T-helper 1 cell treated with Interleukin-12 subunit alpha and Interleukin-12 subunit beta and Interleukin-4 antibody, amounts not matched to agents 30 μg/mL and 1 μg/mL, for 36 hours (primary cell): ENCODE data around the gene PALB2.

Source experiments
- H3K27ac Mint-ChIP-seq: one replicate; pipeline ENCODE4 v1.8.0; 2021; ENCODE audit warnings: mild to moderate bottlenecking, mixed read lengths
- H3K27me3 Mint-ChIP-seq: one replicate; pipeline ENCODE4 v1.8.0; 2021; ENCODE audit warnings: low read depth, mixed read lengths
- H3K36me3 Mint-ChIP-seq: one replicate; pipeline ENCODE4 v1.8.0; 2021; ENCODE audit warnings: low read depth, mixed read lengths
- H3K4me1 Mint-ChIP-seq: one replicate; pipeline ENCODE4 v1.8.0; 2021; ENCODE audit warnings: low read depth, mixed read lengths
- H3K4me3 Mint-ChIP-seq: one replicate; pipeline ENCODE4 v1.8.0; 2021; ENCODE audit warnings: mild to moderate bottlenecking, moderate library complexity, mixed read lengths
- H3K9me3 Mint-ChIP-seq: one replicate; pipeline ENCODE4 v1.8.0; 2021; ENCODE audit warnings: mixed read lengths

PALB2 gene

DNA sequence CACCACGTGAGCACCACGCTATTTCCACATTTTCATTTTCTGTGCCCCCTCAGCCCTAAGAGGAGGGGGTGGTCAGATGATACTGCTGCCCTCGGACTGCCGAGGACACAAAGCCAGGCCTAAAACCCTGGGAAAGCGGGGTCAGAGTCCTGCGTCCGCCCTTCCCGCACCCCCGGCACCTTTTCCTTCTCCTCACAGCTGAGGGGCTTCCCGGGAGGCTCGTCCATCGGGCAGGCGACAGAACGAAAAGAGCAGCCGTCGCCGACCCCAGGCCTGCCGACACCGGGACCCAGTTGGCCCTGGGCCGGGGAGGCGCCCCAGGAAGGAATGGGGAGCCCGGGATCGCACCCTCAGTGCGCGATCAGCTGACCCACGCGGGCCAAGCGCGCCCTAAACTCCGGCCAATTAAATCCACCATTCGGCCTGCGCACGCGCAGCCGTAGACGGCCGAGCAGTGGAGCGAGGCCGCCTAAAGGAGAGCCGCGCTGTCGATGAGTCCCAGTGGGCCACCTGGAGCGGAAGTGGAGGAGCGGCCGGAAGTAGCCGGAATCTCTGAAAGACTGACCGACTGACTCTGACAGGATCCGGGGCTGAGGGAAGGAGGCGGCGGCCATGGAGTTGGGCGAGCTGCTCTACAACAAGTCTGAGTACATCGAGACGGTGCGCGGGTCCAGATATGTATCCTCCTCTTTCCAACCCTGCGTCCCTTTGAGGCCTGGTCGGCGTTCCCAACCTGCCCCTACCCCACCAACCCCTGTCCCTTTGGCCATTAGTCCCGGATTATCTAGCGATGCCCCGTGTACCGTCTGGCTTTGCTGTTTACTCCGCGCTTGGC is at the start of gene PALB2, which contains the start of gene DCTN5:
Gene PALB2 (minus strand): TSS at position 380 of the 835 bp plus-strand sequence. CDS start 153 bp downstream, at position 227.
Gene DCTN5 (plus strand): TSS at position 536 of the 835 bp plus-strand sequence. CDS start 77 bp downstream, at position 613.
- Mint-ChIP-seq H3K27me3 (no peaks in the 10 kb centered on the region), H3K9me3 (no peaks in the 10 kb centered on the region), H3K4me3 (peak within 1 kb of the TSS; percentile 98), H3K27ac (peak within 1 kb of the TSS; percentile 99), H3K36me3 (peaks cover 22% of the 10 kb centered on the region), H3K4me1 (peaks cover 24% of the 10 kb centered on the region)

DNA sequence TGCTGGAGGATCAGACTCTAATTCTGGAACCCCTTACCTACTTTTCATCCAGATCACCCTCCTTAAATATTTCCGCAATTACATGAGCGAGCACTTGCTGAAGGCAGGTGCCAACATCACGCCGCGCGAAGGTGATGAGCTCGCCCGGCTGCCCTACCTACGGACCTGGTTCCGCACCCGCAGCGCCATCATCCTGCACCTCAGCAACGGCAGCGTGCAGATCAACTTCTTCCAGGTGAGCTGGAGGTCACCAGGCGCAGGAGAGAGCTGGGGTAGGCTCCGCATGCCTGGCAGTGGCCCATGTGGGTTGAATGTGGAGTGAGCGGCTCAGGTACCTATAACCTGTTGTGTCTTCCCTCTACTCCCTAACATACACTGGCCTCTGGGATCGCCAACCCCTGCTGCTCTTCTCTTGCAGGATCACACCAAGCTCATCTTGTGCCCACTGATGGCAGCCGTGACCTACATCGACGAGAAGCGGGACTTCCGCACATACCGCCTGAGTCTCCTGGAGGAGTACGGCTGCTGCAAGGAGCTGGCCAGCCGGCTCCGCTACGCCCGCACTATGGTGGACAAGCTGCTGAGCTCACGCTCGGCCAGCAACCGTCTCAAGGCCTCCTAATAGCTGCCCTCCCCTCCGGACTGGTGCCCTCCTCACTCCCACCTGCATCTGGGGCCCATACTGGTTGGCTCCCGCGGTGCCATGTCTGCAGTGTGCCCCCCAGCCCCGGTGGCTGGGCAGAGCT is 48.5 kb upstream of the PALB2 start:
- no peak overlapping the region for H3K4me3 Mint-ChIP-seq
- H3K4me1 Mint-ChIP-seq = peaks cover 1% of the 10 kb centered on the region
- no peaks in the 10 kb centered on the region for H3K27me3 Mint-ChIP-seq
- peaks cover 37% of the 10 kb centered on the region for H3K36me3 Mint-ChIP-seq
- no peaks in the 10 kb centered on the region for H3K9me3 Mint-ChIP-seq
- no peak overlapping the region for H3K27ac Mint-ChIP-seq

DNA sequence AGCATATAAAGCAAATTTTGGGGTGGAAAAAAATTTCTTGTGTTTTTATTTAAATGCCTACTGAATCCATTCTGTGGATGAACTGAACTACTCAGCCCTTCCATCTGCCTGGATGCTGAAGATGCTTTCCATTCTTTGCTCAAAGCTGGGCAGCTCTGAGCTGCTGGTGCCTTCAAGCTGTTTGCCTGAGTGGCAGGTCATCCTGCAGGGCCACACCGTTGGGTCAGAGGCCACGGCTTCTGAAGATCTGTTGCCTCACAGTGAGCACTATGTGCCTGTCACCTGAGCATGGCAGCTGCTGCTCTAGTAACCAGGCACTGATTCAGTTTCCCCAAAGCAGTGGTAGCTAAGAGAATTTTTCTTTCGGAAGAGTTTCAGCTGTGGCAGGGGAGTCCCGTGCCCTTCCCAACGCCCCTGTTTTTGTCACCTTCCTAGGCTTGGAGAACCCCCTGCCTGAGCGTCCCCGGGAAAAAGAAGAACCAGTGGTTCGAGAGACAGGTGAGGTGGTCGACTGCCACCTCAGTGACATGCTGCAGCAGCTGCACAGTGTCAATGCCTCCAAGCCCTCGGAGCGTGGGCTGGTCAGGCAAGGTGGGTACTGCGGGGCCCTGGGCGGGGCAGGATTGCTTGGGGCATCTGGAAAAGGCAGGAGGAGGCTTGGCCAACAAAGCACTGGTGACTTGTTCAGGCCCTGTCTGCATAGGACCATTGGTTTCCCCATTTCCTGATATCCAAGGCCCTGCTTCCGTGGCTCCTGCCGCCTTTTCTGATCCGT is 46.1 kb upstream of the PALB2 start:
- H3K4me1 Mint-ChIP-seq = peaks cover under 1% of the 10 kb centered on the region
- H3K4me3 Mint-ChIP-seq = no peak overlapping the region
- peaks cover 40% of the 10 kb centered on the region for H3K36me3 Mint-ChIP-seq
- no peaks in the 10 kb centered on the region for H3K9me3 Mint-ChIP-seq
- no peaks in the 10 kb centered on the region for H3K27me3 Mint-ChIP-seq
- H3K27ac Mint-ChIP-seq = no peak overlapping the region

- H3K9me3 Mint-ChIP-seq = no peaks in the 10 kb centered on the region
- H3K27me3 Mint-ChIP-seq = no peaks in the 10 kb centered on the region
- H3K36me3 Mint-ChIP-seq = peaks cover 44% of the 10 kb centered on the region
- H3K4me1 Mint-ChIP-seq = peaks cover 31% of the 10 kb centered on the region
- H3K27ac Mint-ChIP-seq = no peak overlapping the region
- H3K4me3 Mint-ChIP-seq = no peak overlapping the region
Observed at GRCh38 chr16:23683487-23683886, 42.4 kb upstream of the PALB2 start.

DNA sequence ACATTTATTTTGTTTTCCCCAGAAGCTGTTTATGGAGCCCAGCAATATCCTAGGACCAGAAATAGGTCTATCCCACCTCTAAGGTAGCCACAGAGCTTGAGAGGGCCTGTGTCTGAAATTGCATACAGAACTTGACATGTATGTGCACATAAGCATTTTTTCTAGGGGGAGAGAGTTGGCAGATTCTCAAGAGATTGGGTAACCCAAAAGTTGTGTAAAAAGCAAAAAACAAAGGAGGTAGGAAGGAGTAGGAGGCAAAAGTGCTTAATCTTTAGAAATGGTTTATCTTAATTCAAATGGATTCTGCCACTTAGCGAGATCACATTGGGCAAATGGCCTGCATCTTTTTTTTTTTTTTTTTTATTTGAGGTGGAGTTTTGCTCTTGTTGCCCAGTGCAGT is 41.1 kb upstream of the PALB2 start:
- Mint-ChIP-seq H3K36me3 (peaks cover 33% of the 10 kb centered on the region), H3K9me3 (no peaks in the 10 kb centered on the region), H3K4me1 (peaks cover 38% of the 10 kb centered on the region), H3K27ac (no peak overlapping the region), H3K27me3 (no peaks in the 10 kb centered on the region), H3K4me3 (no peak overlapping the region)

GRCh38 chr16:23679986-23680336 is 38.9 kb upstream of the PALB2 start:
- H3K27ac Mint-ChIP-seq = no peak overlapping the region
- no peaks in the 10 kb centered on the region for H3K9me3 Mint-ChIP-seq
- no peaks in the 10 kb centered on the region for H3K27me3 Mint-ChIP-seq
- peak overlapping the region; percentile 93 for H3K4me3 Mint-ChIP-seq
- peaks cover 38% of the 10 kb centered on the region for H3K4me1 Mint-ChIP-seq
- H3K36me3 Mint-ChIP-seq = peaks cover 23% of the 10 kb centered on the region

DNA sequence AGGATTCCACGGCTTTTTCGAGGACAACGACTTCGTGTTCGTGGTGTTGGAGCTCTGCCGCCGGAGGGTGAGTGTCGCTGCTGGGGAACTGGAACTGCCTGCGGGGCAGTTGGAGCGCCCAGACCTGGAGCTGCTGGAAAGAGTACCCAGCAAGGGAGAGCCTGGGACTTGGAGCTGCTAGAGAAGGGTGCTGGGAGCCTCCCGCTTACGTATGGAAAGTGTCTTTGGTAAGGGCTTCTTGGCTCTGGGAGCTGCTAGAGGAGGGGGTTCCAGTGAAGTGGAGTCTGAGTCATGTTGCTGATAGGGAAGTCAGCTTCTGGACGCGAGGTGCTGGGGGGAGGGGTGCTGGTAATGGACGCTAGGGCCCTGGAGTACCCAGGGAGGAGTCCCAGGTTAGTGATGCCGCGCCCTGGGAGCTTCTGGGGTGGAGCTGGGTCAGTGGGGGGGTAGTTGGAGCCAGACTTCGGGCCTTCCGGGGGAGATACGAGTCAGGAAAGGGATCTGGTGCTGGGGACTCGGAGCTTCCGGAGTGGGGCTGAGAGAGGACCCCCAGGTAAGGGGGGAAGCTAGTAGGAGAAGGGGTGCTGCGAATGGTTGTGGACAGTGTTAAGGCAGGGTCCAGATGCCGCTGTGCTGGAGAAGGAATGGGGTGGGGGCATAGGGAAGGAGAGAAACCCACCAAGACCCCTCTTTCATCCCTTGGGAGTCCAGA is 38.3 kb upstream of the PALB2 start:
- Mint-ChIP-seq H3K27me3 (no peaks in the 10 kb centered on the region), H3K4me1 (peaks cover 38% of the 10 kb centered on the region), H3K36me3 (peaks cover 22% of the 10 kb centered on the region), H3K27ac (peak overlapping the region; percentile 70), H3K4me3 (peak overlapping the region; percentile 93), H3K9me3 (no peaks in the 10 kb centered on the region)

DNA sequence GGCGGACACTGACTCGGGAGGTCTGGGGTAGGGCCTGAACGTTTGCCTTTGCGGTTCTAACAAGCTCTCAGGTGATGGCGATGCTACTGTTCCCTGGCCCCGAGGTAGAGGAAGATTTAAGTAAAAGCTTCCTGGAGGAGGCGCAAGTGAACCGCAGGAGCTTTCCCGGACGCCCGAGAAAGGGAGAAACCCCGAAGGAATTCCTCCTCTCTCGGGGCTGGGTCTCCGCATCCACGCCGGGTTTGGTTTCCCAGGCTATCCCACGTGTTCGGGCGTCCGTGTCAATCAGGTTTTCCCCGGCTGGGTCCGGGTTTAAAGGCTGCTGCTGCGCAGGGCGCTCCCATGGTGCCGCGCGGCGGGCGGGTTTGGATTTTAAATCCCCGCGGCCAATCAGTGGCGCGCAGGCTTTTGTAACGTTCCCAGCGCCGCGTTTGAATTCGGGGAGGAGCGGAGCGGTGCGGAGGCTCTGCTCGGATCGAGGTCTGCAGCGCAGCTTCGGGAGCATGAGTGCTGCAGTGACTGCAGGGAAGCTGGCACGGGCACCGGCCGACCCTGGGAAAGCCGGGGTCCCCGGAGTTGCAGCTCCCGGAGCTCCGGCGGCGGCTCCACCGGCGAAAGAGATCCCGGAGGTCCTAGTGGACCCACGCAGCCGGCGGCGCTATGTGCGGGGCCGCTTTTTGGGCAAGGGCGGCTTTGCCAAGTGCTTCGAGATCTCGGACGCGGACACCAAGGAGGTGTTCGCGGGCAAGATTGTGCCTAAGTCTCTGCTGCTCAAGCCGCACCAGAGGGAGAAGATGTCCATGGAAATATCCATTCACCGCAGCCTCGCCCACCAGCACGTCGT is 37.5 kb upstream of the PALB2 start, which contains the start of gene PLK1:
Gene PLK1 (plus strand): TSS at position 460 of the 844 bp plus-strand sequence. CDS start 44 bp downstream, at position 504.
- H3K9me3 Mint-ChIP-seq = no peaks in the 10 kb centered on the region
- peak within 1 kb of the TSS; percentile 70 for H3K27ac Mint-ChIP-seq
- peaks cover 19% of the 10 kb centered on the region for H3K36me3 Mint-ChIP-seq
- H3K4me3 Mint-ChIP-seq = peak within 1 kb of the TSS; percentile 93
- H3K4me1 Mint-ChIP-seq = peaks cover 38% of the 10 kb centered on the region
- no peaks in the 10 kb centered on the region for H3K27me3 Mint-ChIP-seq

GRCh38 chr16:23676924-23677480 is 35.9 kb upstream of the PALB2 start:
- Mint-ChIP-seq H3K27ac (no peak overlapping the region), H3K4me3 (peak overlapping the region; percentile 93), H3K27me3 (no peaks in the 10 kb centered on the region), H3K4me1 (peaks cover 36% of the 10 kb centered on the region), H3K36me3 (peaks cover 19% of the 10 kb centered on the region), H3K9me3 (no peaks in the 10 kb centered on the region)

GRCh38 chr16:23673971-23674614 is 33.0 kb upstream of the PALB2 start:
- Mint-ChIP-seq H3K4me1 (peaks cover 30% of the 10 kb centered on the region), H3K9me3 (no peaks in the 10 kb centered on the region), H3K27ac (no peak overlapping the region), H3K4me3 (no peak overlapping the region), H3K36me3 (peaks cover 19% of the 10 kb centered on the region), H3K27me3 (no peaks in the 10 kb centered on the region)

- Mint-ChIP-seq H3K4me1 (peaks cover 29% of the 10 kb centered on the region), H3K27me3 (no peaks in the 10 kb centered on the region), H3K27ac (peak overlapping the region; percentile 56), H3K4me3 (no peak overlapping the region), H3K9me3 (no peaks in the 10 kb centered on the region), H3K36me3 (peaks cover 53% of the 10 kb centered on the region)
Observed at GRCh38 chr16:23670137-23670776, 29.1 kb upstream of the PALB2 start.

- no peaks in the 10 kb centered on the region for H3K27me3 Mint-ChIP-seq
- H3K36me3 Mint-ChIP-seq = peaks cover 62% of the 10 kb centered on the region
- no peak overlapping the region for H3K4me3 Mint-ChIP-seq
- peak overlapping the region; percentile 56 for H3K27ac Mint-ChIP-seq
- no peaks in the 10 kb centered on the region for H3K9me3 Mint-ChIP-seq
- peaks cover 30% of the 10 kb centered on the region for H3K4me1 Mint-ChIP-seq
Observed at GRCh38 chr16:23668873-23669272, 27.8 kb upstream of the PALB2 start.
